ENCODE results near the gene SOCS4.

SOCS4 gene

DNA sequence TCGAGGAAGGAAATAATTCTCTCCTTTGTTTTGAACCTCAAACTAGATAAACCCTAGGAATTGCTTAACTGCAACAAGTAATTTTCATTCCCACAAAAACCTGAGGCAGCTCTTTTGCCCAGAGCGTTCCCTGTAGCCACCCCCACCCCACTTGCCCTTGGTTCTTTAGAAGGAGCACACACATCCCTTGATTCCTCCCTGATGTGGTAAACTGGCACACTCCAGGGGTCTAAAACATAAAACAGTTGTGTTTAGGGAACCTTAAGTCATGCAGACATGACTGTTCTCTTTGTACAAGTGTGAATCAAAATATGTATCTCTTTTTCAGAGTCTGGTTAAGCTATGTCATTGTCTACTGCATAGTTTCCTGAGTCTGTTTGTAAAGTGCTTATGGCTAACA is 38.4 kb downstream of the SOCS4 start:
- H3K27ac ChIP-seq (ENCODE audit: low read length) = no peak overlapping the region
- no peak overlapping the region for H2AFZ ChIP-seq (ENCODE audit: low read depth, low read length)
- H3K9ac ChIP-seq (ENCODE audit: low read length) = no peak overlapping the region
- H3K4me2 ChIP-seq (ENCODE audit: low read length) = no peak overlapping the region
- H3K4me3 ChIP-seq (ENCODE audit: low read length) = no peak overlapping the region
- H3K27me3 ChIP-seq (ENCODE audit: low read depth, low read length) = no peaks in the 10 kb centered on the region
- no peaks in the 10 kb centered on the region for H3K9me3 ChIP-seq (ENCODE audit: insufficient read depth, low read length)
- H3K36me3 ChIP-seq (replicated peaks; ENCODE audit: low read depth, low read length) = peaks cover 46% of the 10 kb centered on the region
- H3K4me1 ChIP-seq (ENCODE audit: low read length) = peaks cover 22% of the 10 kb centered on the region
- H3K79me2 ChIP-seq (ENCODE audit: low read length) = peaks cover 26% of the 10 kb centered on the region
- peaks cover 29% of the 10 kb centered on the region for H4K20me1 ChIP-seq (ENCODE audit: insufficient read depth, low read length)
- TF ChIP-seq CTCF (IDR thresholded peaks at IDR 0.05; ENCODE audit: low read depth, low read length) (no peak), EZH2phosphoT487 (IDR thresholded peaks at IDR 0.05; ENCODE audit: low read depth) (no peak)

DNA sequence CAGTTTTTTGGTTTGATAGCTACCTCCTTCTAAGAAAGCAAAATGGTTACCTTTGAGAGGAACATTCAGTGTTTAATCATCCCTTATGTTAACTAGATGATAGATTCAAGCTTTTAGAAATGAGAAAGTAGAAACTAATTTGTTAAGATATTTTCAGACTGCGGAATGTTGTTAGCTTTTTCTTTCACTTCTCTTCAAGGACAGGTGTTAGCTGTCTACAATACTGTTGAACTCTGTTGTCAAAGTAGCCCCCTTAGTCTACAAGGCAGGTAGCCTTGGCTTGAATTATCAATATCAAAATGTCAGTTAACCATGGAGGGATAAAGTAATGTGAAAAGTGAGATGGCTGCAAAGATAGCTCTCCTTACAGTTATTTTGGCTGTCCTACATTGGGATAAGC is 39.2 kb downstream of the SOCS4 start:
- no peaks in the 10 kb centered on the region for H3K9me3 ChIP-seq (ENCODE audit: insufficient read depth, low read length)
- no peak overlapping the region for H3K9ac ChIP-seq (ENCODE audit: low read length)
- TF ChIP-seq CTCF (IDR thresholded peaks at IDR 0.05; ENCODE audit: low read depth, low read length) (no peak), EZH2phosphoT487 (IDR thresholded peaks at IDR 0.05; ENCODE audit: low read depth) (no peak)
- H4K20me1 ChIP-seq (ENCODE audit: insufficient read depth, low read length) = peaks cover 24% of the 10 kb centered on the region
- H3K4me1 ChIP-seq (ENCODE audit: low read length) = peaks cover 30% of the 10 kb centered on the region
- H3K27me3 ChIP-seq (ENCODE audit: low read depth, low read length) = no peaks in the 10 kb centered on the region
- H3K4me2 ChIP-seq (ENCODE audit: low read length) = no peak overlapping the region
- H3K27ac ChIP-seq (ENCODE audit: low read length) = peak overlapping the region; percentile 18; the same call in 1 of the 2 replicates
- H3K79me2 ChIP-seq (ENCODE audit: low read length) = peaks cover 18% of the 10 kb centered on the region
- peaks cover 45% of the 10 kb centered on the region for H3K36me3 ChIP-seq (replicated peaks; ENCODE audit: low read depth, low read length)
- no peak overlapping the region for H3K4me3 ChIP-seq (ENCODE audit: low read length)
- H2AFZ ChIP-seq (ENCODE audit: low read depth, low read length) = no peak overlapping the region

DNA sequence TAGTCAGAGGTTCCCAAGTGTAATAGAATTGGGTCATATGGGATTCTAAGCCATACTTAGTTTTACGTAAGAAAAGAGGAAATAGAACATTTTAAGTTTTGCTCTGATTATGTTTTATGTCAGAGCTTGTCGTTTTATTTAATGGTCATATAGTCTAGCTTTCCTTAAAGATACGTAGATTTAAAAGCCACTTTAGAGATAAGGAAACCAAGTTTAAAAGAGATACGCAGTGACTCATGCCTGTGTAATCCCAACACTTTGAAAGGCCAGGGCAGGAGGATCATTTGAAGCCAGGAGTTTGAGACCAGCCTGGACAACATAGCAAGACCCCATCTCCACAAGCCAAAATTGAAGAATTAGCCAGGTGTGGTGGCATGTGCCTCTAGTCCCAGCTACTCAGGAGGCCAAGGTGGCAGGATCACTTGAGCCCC is 44.0 kb downstream of the SOCS4 start:
- no peak overlapping the region for H3K4me3 ChIP-seq (ENCODE audit: low read length)
- H3K4me1 ChIP-seq (ENCODE audit: low read length) = peaks cover 63% of the 10 kb centered on the region
- H3K4me2 ChIP-seq (ENCODE audit: low read length) = peak overlapping the region; percentile 88
- H2AFZ ChIP-seq (ENCODE audit: low read depth, low read length) = no peak overlapping the region
- peak overlapping the region; percentile 90; the same call in 1 of the 2 replicates for H3K27ac ChIP-seq (ENCODE audit: low read length)
- no peaks in the 10 kb centered on the region for H3K27me3 ChIP-seq (ENCODE audit: low read depth, low read length)
- TF ChIP-seq CTCF (IDR thresholded peaks at IDR 0.05; ENCODE audit: low read depth, low read length) = no peak
- H3K9me3 ChIP-seq (ENCODE audit: insufficient read depth, low read length) = no peaks in the 10 kb centered on the region
- H3K79me2 ChIP-seq (ENCODE audit: low read length) = 0 out of 2 replicates have a peak, but pooled peaks cover 2% of the 10 kb centered on the region
- peaks cover 13% of the 10 kb centered on the region for H3K36me3 ChIP-seq (replicated peaks; ENCODE audit: low read depth, low read length)
- H4K20me1 ChIP-seq (ENCODE audit: insufficient read depth, low read length) = 0 out of 2 replicates have a peak, but pooled peaks cover 4% of the 10 kb centered on the region
- H3K9ac ChIP-seq (ENCODE audit: low read length) = no peak overlapping the region

GRCh38 chr14:55071870-55072640 is 45.0 kb downstream of the SOCS4 start:
- Histone ChIP-seq H3K4me2 (ENCODE audit: low read length) (peak overlapping the region; percentile 88), H3K27me3 (ENCODE audit: low read depth, low read length) (no peaks in the 10 kb centered on the region), H3K4me3 (ENCODE audit: low read length) (peak overlapping the region; percentile 65), H3K36me3 (replicated peaks; ENCODE audit: low read depth, low read length) (peaks cover 5% of the 10 kb centered on the region), H4K20me1 (ENCODE audit: insufficient read depth, low read length) (no peaks in the 10 kb centered on the region), H3K9ac (ENCODE audit: low read length) (peak overlapping the region; percentile 56), H3K27ac (ENCODE audit: low read length) (peak overlapping the region; percentile 90), H3K79me2 (ENCODE audit: low read length) (no peaks in the 10 kb centered on the region), H2AFZ (ENCODE audit: low read depth, low read length) (no peak overlapping the region), H3K9me3 (ENCODE audit: insufficient read depth, low read length) (no peaks in the 10 kb centered on the region), H3K4me1 (ENCODE audit: low read length) (peaks cover 61% of the 10 kb centered on the region)
- TF ChIP-seq EZH2phosphoT487 (IDR thresholded peaks at IDR 0.05; ENCODE audit: low read depth) (no peak), CTCF (IDR thresholded peaks at IDR 0.05; ENCODE audit: low read depth, low read length) (no peak)

Data from OCI-LY3 (cell line).